IMR-90 (cell line): ENCODE data around the gene FGGY. TPM values are rescaled to one million over a fixed set of nuclear protein-coding genes. Genes with fewer than 3 reads are reported as not detected.

Experiments used
- ATAC-seq: fragments of 200-7000 bp; cut with Tn5 transposase; 2 replicates; pipeline ENCODE4 v1.9.1; 2020; ENCODE audit warnings: low read depth, mild to moderate bottlenecking, moderate library complexity
- BruUV-seq: library from RNA; stranded (reverse); fragments of 400-500 nt; replicated peaks from 2 replicates; lab custom pipeline; 2021; lab: Mats Ljungman, UMichigan
- CTCF ChIA-PET: fragments of 300-600 bp; formaldehyde crosslinking; extraction: SDS; loops from one replicate; lab custom pipeline; 2021; ENCODE audit warnings: antibody characterized with exemption; lab: Yijun Ruan, JAX
- POLR2A ChIA-PET: fragments of 300-600 bp; sonication (Branson Sonifier 250); formaldehyde crosslinking; loops from one replicate; lab custom pipeline; 2022; ENCODE audit warnings: antibody characterized with exemption; ENCODE audit not compliant: unreplicated experiment; lab: Charles Lee
- DNase-seq: peaks from one replicate; pipeline ENCODE4 v3.0.0; 2013
- H2AFZ ChIP-seq: replicated peaks from 2 replicates; pipeline ENCODE3; 2013; ENCODE audit warnings: low read length, mild to moderate bottlenecking; ENCODE audit not compliant: poor library complexity
- H2AK5ac ChIP-seq: 2 replicates; pipeline ENCODE4 v1.6.1; 2013; ENCODE audit warnings: low read depth, low read length, inconsistent platforms
- H2AK9ac ChIP-seq: replicated peaks from 2 replicates; pipeline ENCODE3; 2013; ENCODE audit warnings: mild to moderate bottlenecking, low read depth, low read length, moderate library complexity; ENCODE audit not compliant: poor library complexity
- H2BK120ac ChIP-seq: 2 replicates; pipeline ENCODE4 v1.6.1; 2013; ENCODE audit warnings: low read depth, low read length, inconsistent platforms
- H2BK15ac ChIP-seq: 3 replicates; pipeline ENCODE4 v1.6.1; 2013; ENCODE audit warnings: low read depth, low read length, inconsistent platforms
- H2BK20ac ChIP-seq: 2 replicates; pipeline ENCODE4 v1.6.1; 2013; ENCODE audit warnings: low read depth, mild to moderate bottlenecking, inconsistent platforms, low read length, moderate library complexity
- H2BK5ac ChIP-seq: 2 replicates; pipeline ENCODE4 v1.6.1; 2013; ENCODE audit warnings: mild to moderate bottlenecking, low read depth, low read length, inconsistent platforms; ENCODE audit not compliant: poor library complexity, severe bottlenecking
- H3K14ac ChIP-seq: replicated peaks from 2 replicates; pipeline ENCODE4 v1.6.1; 2013; ENCODE audit warnings: low read depth, low read length, inconsistent platforms
- H3K18ac ChIP-seq: 2 replicates; pipeline ENCODE4 v1.6.1; 2013; ENCODE audit warnings: low read depth, low read length, control low read depth
- H3K23ac ChIP-seq: 2 replicates; pipeline ENCODE4 v1.6.1; 2013; ENCODE audit warnings: low read depth, low read length, inconsistent platforms
- H3K27ac ChIP-seq: 2 replicates; pipeline ENCODE4 v1.5.1; 2013; ENCODE audit warnings: mild to moderate bottlenecking, control low read depth, low read length; ENCODE audit not compliant: insufficient read depth
- H3K27me3 ChIP-seq: 2 replicates; pipeline ENCODE4 v1.6.1; 2013; ENCODE audit warnings: low read length; ENCODE audit not compliant: control insufficient read depth, insufficient read depth
- H3K36me3 ChIP-seq: 2 replicates; pipeline ENCODE4 v1.6.1; 2013; ENCODE audit warnings: low read length, mixed read lengths; ENCODE audit not compliant: control insufficient read depth, insufficient read depth
- H3K4ac ChIP-seq: 2 replicates; pipeline ENCODE4 v1.6.1; 2013; ENCODE audit warnings: low read depth, low read length, inconsistent platforms
- H3K4me1 ChIP-seq: 2 replicates; pipeline ENCODE4 v1.6.1; 2013; ENCODE audit warnings: low read length, mixed read lengths; ENCODE audit not compliant: control insufficient read depth, insufficient read depth
- H3K4me2 ChIP-seq: 2 replicates; pipeline ENCODE4 v1.6.1; 2013; ENCODE audit warnings: low read depth, mild to moderate bottlenecking, control low read depth, low read length, moderate library complexity
- H3K4me3 ChIP-seq: 2 replicates; pipeline ENCODE4 v1.5.1; 2013; ENCODE audit warnings: low read depth, mild to moderate bottlenecking, control low read depth, low read length, moderate library complexity; ENCODE audit not compliant: insufficient read depth
- H3K56ac ChIP-seq: 2 replicates; pipeline ENCODE4 v1.6.1; 2013; ENCODE audit warnings: low read length, inconsistent platforms; ENCODE audit not compliant: insufficient read depth; ENCODE audit errors: extremely low read depth
- H3K79me1 ChIP-seq, 2 experiments: 2 replicates each; pipeline ENCODE4 v1.6.1; 2013; ENCODE audit warnings: low read length in 2 of 2, inconsistent platforms in 1 of 2, low read depth in 1 of 2
- H3K9ac ChIP-seq: 2 replicates; pipeline ENCODE4 v1.6.1; 2013; ENCODE audit warnings: low read depth, low read length, control low read depth
- H3K9me1 ChIP-seq: 2 replicates; pipeline ENCODE4 v1.6.1; 2013; ENCODE audit warnings: low read length, inconsistent platforms; ENCODE audit not compliant: insufficient read depth
- H3K9me3 ChIP-seq: 2 replicates; pipeline ENCODE4 v1.6.1; 2013; ENCODE audit warnings: low read length; ENCODE audit not compliant: control insufficient read depth, insufficient read depth
- H4K20me1 ChIP-seq: 2 replicates; pipeline ENCODE4 v1.6.1; 2013; ENCODE audit warnings: low read length, inconsistent platforms; ENCODE audit not compliant: insufficient read depth
- H4K5ac ChIP-seq: 2 replicates; pipeline ENCODE4 v1.6.1; 2013; ENCODE audit warnings: mild to moderate bottlenecking, low read depth, low read length, control low read depth
- H4K8ac ChIP-seq, 2 experiments: 2 replicates each; pipeline ENCODE4 v1.6.1; 2013; ENCODE audit warnings: low read depth in 2 of 2, low read length in 2 of 2, control low read depth in 1 of 2, inconsistent platforms in 1 of 2
- H4K91ac ChIP-seq: 2 replicates; pipeline ENCODE4 v1.6.1; 2013; ENCODE audit warnings: low read depth, low read length, inconsistent platforms; ENCODE audit not compliant: insufficient read depth
- BHLHE40 ChIP-seq: fragments of 150-350 bp; IDR thresholded peaks from 2 replicates; pipeline ENCODE4 v1.6.1; 2016; ENCODE audit warnings: mild to moderate bottlenecking, low read depth, low read length
- CEBPB ChIP-seq: IDR thresholded peaks from 2 replicates; pipeline ENCODE4 v1.6.1; 2012; ENCODE audit warnings: low read depth, low read length, improper control_type of control experiment
- CHD1 ChIP-seq: IDR thresholded peaks from 2 replicates; pipeline ENCODE4 v1.6.1; 2012; ENCODE audit warnings: low read depth, low read length, improper control_type of control experiment
- CTCF ChIP-seq: conservative IDR thresholded peaks from 2 replicates; pipeline ENCODE4 v1.5.1; 2012; ENCODE audit warnings: mild to moderate bottlenecking, low read depth, low read length, improper control_type of control experiment
- ELK1 ChIP-seq: fragments of 150-350 bp; IDR thresholded peaks from 2 replicates; pipeline ENCODE4 v1.6.1; 2016; ENCODE audit warnings: low read depth, mild to moderate bottlenecking, low read length, moderate library complexity, borderline replicate concordance
- FOS ChIP-seq: fragments of 150-350 bp; IDR thresholded peaks from 2 replicates; pipeline ENCODE4 v1.6.1; 2016; ENCODE audit warnings: low read depth, low read length
- MAFK ChIP-seq: IDR thresholded peaks from 2 replicates; pipeline ENCODE4 v1.6.1; 2012; ENCODE audit warnings: low read depth, low read length, improper control_type of control experiment
- MXI1 ChIP-seq: IDR thresholded peaks from 2 replicates; pipeline ENCODE4 v1.6.1; 2012; ENCODE audit warnings: low read depth, mild to moderate bottlenecking, low read length, moderate library complexity, borderline replicate concordance
- RCOR1 ChIP-seq: IDR thresholded peaks from 2 replicates; pipeline ENCODE4 v1.6.1; 2012; ENCODE audit warnings: mild to moderate bottlenecking, low read length, improper control_type of control experiment; ENCODE audit not compliant: insufficient replicate concordance
- RFX5 ChIP-seq: IDR thresholded peaks from 2 replicates; pipeline ENCODE4 v1.8.0; 2012; ENCODE audit warnings: low read depth, mild to moderate bottlenecking, low read length, moderate library complexity
- SMC3 ChIP-seq: fragments of 150-350 bp; IDR thresholded peaks from 2 replicates; pipeline ENCODE4 v1.6.1; 2016; ENCODE audit warnings: low read depth, mild to moderate bottlenecking, antibody characterized with exemption, low read length, moderate library complexity
- WGBS, 2 experiments: methylation state at CpG; one replicate each; pipeline versions ENCODE4 v1.1.5 to v1.1.7; 2013; ENCODE audit warnings: missing lambda C conversion rate in 2 of 2; ENCODE audit not compliant: insufficient read length in 1 of 2; ENCODE audit errors: extremely low coverage in 2 of 2; 5-methylcytosine and 5-hydroxymethylcytosine counted together
- dilution Hi-C: fragments of 300-500 bp; cut with HindIII; formaldehyde crosslinking; loops from one replicate; pipeline ENCODE4 v1.14.3; 2018; ENCODE audit warnings: low sequenced_read_pairs; ENCODE audit not compliant: unreplicated experiment
- in situ Hi-C: fragments of 300-500 bp; cut with MboI; formaldehyde crosslinking; loops from 3 replicates; pipeline ENCODE4 v1.14.3; 2019; ENCODE audit warnings: low sequenced_read_pairs, inconsistent platforms, mixed read lengths
- intact Hi-C: fragments of 100-400 bp; cut with micrococcal nuclease; formaldehyde crosslinking; loops from 2 replicates; pipeline ENCODE4 v1.10.0; 2022
- polyA plus RNA-seq, 3 experiments: library from polyadenylated mRNA; depleted of rRNA; stranded (reverse); fragments of >200 nt; gene quantifications; 2 replicates each; pipeline ENCODE4 v1.2.3, GENCODE V29; 2012; ENCODE audit warnings: low replicate concordance in 1 of 3
- total RNA-seq: library from RNA; depleted of rRNA; stranded (reverse); fragments of >200 nt; gene quantifications from 2 replicates; pipeline ENCODE4 v1.2.3, GENCODE V29; 2012

FGGY gene
- total and polyA plus RNA-seq, 2 of the 4 experiments (the other 2 are of a cell fraction), result 5.6 to 14.0 TPM

- no peak overlapping the region for H4K8ac ChIP-seq
- no peak overlapping the region for H3K4me2 ChIP-seq
- no peak overlapping the region for H4K5ac ChIP-seq
- no peak for DNase-seq
- no peak overlapping the region for H3K56ac ChIP-seq
- no peak overlapping the region for H3K4me3 ChIP-seq
- TF ChIP-seq MXI1, result no peak
- no peak for TF ChIP-seq ELK1
- no peak for TF ChIP-seq CEBPB
- TF ChIP-seq FOS, result no peak
- no peak for TF ChIP-seq MAFK
- no peak for TF ChIP-seq SMC3
- TF ChIP-seq RCOR1, result no peak
- no peak for TF ChIP-seq CTCF
- no peak for TF ChIP-seq RFX5
- TF ChIP-seq BHLHE40, result no peak
- TF ChIP-seq CHD1, result no peak
- H2BK15ac ChIP-seq, result no peak overlapping the region
- CTCF ChIA-PET, result no interaction called here
- no peaks in the 10 kb centered on the region; a peak in 1 of 4 replicates for H3K79me1 ChIP-seq
- H3K9me1 ChIP-seq, result no peaks in the 10 kb centered on the region
- no peaks in the 10 kb centered on the region for H3K36me3 ChIP-seq
- no peaks in the 10 kb centered on the region for H3K9me3 ChIP-seq
- H4K20me1 ChIP-seq, result no peaks in the 10 kb centered on the region
- no peaks in the 10 kb centered on the region for H3K27me3 ChIP-seq
- H3K9ac ChIP-seq, result no peak overlapping the region
- H3K18ac ChIP-seq, result no peak overlapping the region
- H4K91ac ChIP-seq, result no peak overlapping the region
- in situ Hi-C loops (no loop called here), dilution Hi-C loops (no loop called here), intact Hi-C loops (no loop called here)
- no peak overlapping the region for H3K4ac ChIP-seq
- no peak overlapping the region for H3K27ac ChIP-seq
- no TSS peak for BruUV-seq
- WGBS, 2 experiments, result no CpG with 5 or more reads among the region's 3 CpGs
- POLR2A ChIA-PET, result no interaction called here
- no peak for ATAC-seq
- H3K14ac ChIP-seq, result no peak overlapping the region
- H2AK5ac ChIP-seq, result no peak overlapping the region
- no peak overlapping the region for H2BK20ac ChIP-seq
- no peak overlapping the region for H2BK5ac ChIP-seq
- no peak overlapping the region for H2BK120ac ChIP-seq
- no peak overlapping the region for H2AFZ ChIP-seq
- H3K4me1 ChIP-seq, result peaks cover 3% of the 10 kb centered on the region; the same call in 1 of the 2 replicates
- no peak overlapping the region for H3K23ac ChIP-seq
- H2AK9ac ChIP-seq, result no peak overlapping the region
These were observed 176.9 kb downstream of the FGGY start for GRCh38 chr1:59473831-59474230.
